ENCODE results near the gene RASA4B.
"Not testable (repeated sequence)": the region's sequence is repeated elsewhere in the genome, so short reads cannot be mapped to it uniquely, and the experiment has no call there.

Gene RASA4B

GRCh38 chr7:102544372-102544771 is 26.8 kb upstream of the RASA4B start:
- H3K4me1 ChIP-seq (ENCODE audit: control insufficient read depth in 2 of 2, insufficient read depth in 1 of 2, low read depth in 1 of 2, low read length in 2 of 2); H4K8ac ChIP-seq (ENCODE audit: low read depth, low read length); H3K9ac ChIP-seq (ENCODE audit: low read depth, low read length, poor library complexity); H3K23ac ChIP-seq (ENCODE audit: low read depth, low read length, poor library complexity); H3K14ac ChIP-seq (ENCODE audit: low read length); H2BK120ac ChIP-seq (ENCODE audit: low read depth, low read length); H3K4ac ChIP-seq (ENCODE audit: low read length); H2BK15ac ChIP-seq (ENCODE audit: low read length); H3K9me3 ChIP-seq (replicated peaks in 1 of 2; ENCODE audit: control insufficient read depth in 2 of 2, insufficient read depth in 1 of 2, low read depth in 1 of 2, low read length in 2 of 2); H3K4me3 ChIP-seq (ENCODE audit: low read length in 2 of 2); H3K79me1 ChIP-seq (ENCODE audit: low read depth, low read length); H3K4me2 ChIP-seq (ENCODE audit: insufficient read depth, low read length, poor library complexity, severe bottlenecking); H4K91ac ChIP-seq (ENCODE audit: low read depth, low read length, poor library complexity); H2BK5ac ChIP-seq (ENCODE audit: low read length); H2BK12ac ChIP-seq (ENCODE audit: low read length); H3K27ac ChIP-seq (replicated peaks; ENCODE audit: low read length); H3K36me3 ChIP-seq (replicated peaks in 1 of 2; ENCODE audit: control insufficient read depth in 2 of 2, insufficient read depth in 2 of 2, low read length in 2 of 2); H2AK5ac ChIP-seq (ENCODE audit: low read depth, low read length); H2AFZ ChIP-seq (ENCODE audit: low read length); H3K18ac ChIP-seq (ENCODE audit: low read length); H3K27me3 ChIP-seq (ENCODE audit: control insufficient read depth in 3 of 3, insufficient read depth in 3 of 3, low read depth in 1 of 3, low read length in 3 of 3); DNase-seq (ENCODE audit: low spot score): not testable (repeated sequence)
- no CpG with 5 or more reads among the region's 1 CpG for WGBS, 2 donors (ENCODE audit: extremely low coverage in 2 of 2, insufficient read length in 2 of 2, insufficient replicate concordance in 1 of 2)

GRCh38 chr7:102543596-102543995 is 26.0 kb upstream of the RASA4B start, which contains the start of gene UPK3BL2:
UPK3BL2 (minus strand) TSS chr7:102543696; CDS start chr7:102543636, 60 bp downstream.
- H3K9me3 ChIP-seq (replicated peaks in 1 of 2; ENCODE audit: control insufficient read depth in 2 of 2, insufficient read depth in 1 of 2, low read depth in 1 of 2, low read length in 2 of 2); H3K36me3 ChIP-seq (replicated peaks in 1 of 2; ENCODE audit: control insufficient read depth in 2 of 2, insufficient read depth in 2 of 2, low read length in 2 of 2); H3K4me3 ChIP-seq (ENCODE audit: low read length in 2 of 2); H2BK5ac ChIP-seq (ENCODE audit: low read length); H4K8ac ChIP-seq (ENCODE audit: low read depth, low read length); H2BK15ac ChIP-seq (ENCODE audit: low read length); H2BK120ac ChIP-seq (ENCODE audit: low read depth, low read length); H3K18ac ChIP-seq (ENCODE audit: low read length); H2AFZ ChIP-seq (ENCODE audit: low read length); H3K9ac ChIP-seq (ENCODE audit: low read depth, low read length, poor library complexity); H2BK12ac ChIP-seq (ENCODE audit: low read length); H3K27ac ChIP-seq (replicated peaks; ENCODE audit: low read length); H3K4ac ChIP-seq (ENCODE audit: low read length); DNase-seq (ENCODE audit: low spot score); H2AK5ac ChIP-seq (ENCODE audit: low read depth, low read length); H3K27me3 ChIP-seq (ENCODE audit: control insufficient read depth in 3 of 3, insufficient read depth in 3 of 3, low read depth in 1 of 3, low read length in 3 of 3); H3K79me1 ChIP-seq (ENCODE audit: low read depth, low read length); H3K23ac ChIP-seq (ENCODE audit: low read depth, low read length, poor library complexity); H3K14ac ChIP-seq (ENCODE audit: low read length); H4K91ac ChIP-seq (ENCODE audit: low read depth, low read length, poor library complexity); H3K4me2 ChIP-seq (ENCODE audit: insufficient read depth, low read length, poor library complexity, severe bottlenecking); H3K4me1 ChIP-seq (ENCODE audit: control insufficient read depth in 2 of 2, insufficient read depth in 1 of 2, low read depth in 1 of 2, low read length in 2 of 2): not testable (repeated sequence)
- no CpG with 5 or more reads among the region's 8 CpGs for WGBS, 2 donors (ENCODE audit: extremely low coverage in 2 of 2, insufficient read length in 2 of 2, insufficient replicate concordance in 1 of 2)

- WGBS, 2 donors (ENCODE audit: extremely low coverage in 2 of 2, insufficient read length in 2 of 2, insufficient replicate concordance in 1 of 2): no CpG with 5 or more reads among the region's 11 CpGs
- not testable (repeated sequence) for DNase-seq (ENCODE audit: low spot score); H2AFZ ChIP-seq (ENCODE audit: low read length); H3K23ac ChIP-seq (ENCODE audit: low read depth, low read length, poor library complexity); H2BK15ac ChIP-seq (ENCODE audit: low read length); H3K27me3 ChIP-seq (ENCODE audit: control insufficient read depth in 3 of 3, insufficient read depth in 3 of 3, low read depth in 1 of 3, low read length in 3 of 3); H3K27ac ChIP-seq (replicated peaks; ENCODE audit: low read length); H3K79me1 ChIP-seq (ENCODE audit: low read depth, low read length); H2AK5ac ChIP-seq (ENCODE audit: low read depth, low read length); H3K4me3 ChIP-seq (ENCODE audit: low read length in 2 of 2); H2BK5ac ChIP-seq (ENCODE audit: low read length); H3K36me3 ChIP-seq (replicated peaks in 1 of 2; ENCODE audit: control insufficient read depth in 2 of 2, insufficient read depth in 2 of 2, low read length in 2 of 2); H3K4me2 ChIP-seq (ENCODE audit: insufficient read depth, low read length, poor library complexity, severe bottlenecking); H2BK120ac ChIP-seq (ENCODE audit: low read depth, low read length); H3K9ac ChIP-seq (ENCODE audit: low read depth, low read length, poor library complexity); H4K91ac ChIP-seq (ENCODE audit: low read depth, low read length, poor library complexity); H3K4ac ChIP-seq (ENCODE audit: low read length); H3K4me1 ChIP-seq (ENCODE audit: control insufficient read depth in 2 of 2, insufficient read depth in 1 of 2, low read depth in 1 of 2, low read length in 2 of 2); H3K18ac ChIP-seq (ENCODE audit: low read length); H4K8ac ChIP-seq (ENCODE audit: low read depth, low read length); H2BK12ac ChIP-seq (ENCODE audit: low read length); H3K9me3 ChIP-seq (replicated peaks in 1 of 2; ENCODE audit: control insufficient read depth in 2 of 2, insufficient read depth in 1 of 2, low read depth in 1 of 2, low read length in 2 of 2); H3K14ac ChIP-seq (ENCODE audit: low read length)
These were observed 25.2 kb upstream of the RASA4B start for GRCh38 chr7:102542771-102543170.

GRCh38 chr7:102542083-102542482 is 24.5 kb upstream of the RASA4B start:
- H3K9ac ChIP-seq (ENCODE audit: low read depth, low read length, poor library complexity); H3K9me3 ChIP-seq (replicated peaks in 1 of 2; ENCODE audit: control insufficient read depth in 2 of 2, insufficient read depth in 1 of 2, low read depth in 1 of 2, low read length in 2 of 2); H2BK15ac ChIP-seq (ENCODE audit: low read length); H2BK12ac ChIP-seq (ENCODE audit: low read length); H3K4me2 ChIP-seq (ENCODE audit: insufficient read depth, low read length, poor library complexity, severe bottlenecking); H3K36me3 ChIP-seq (replicated peaks in 1 of 2; ENCODE audit: control insufficient read depth in 2 of 2, insufficient read depth in 2 of 2, low read length in 2 of 2); H3K18ac ChIP-seq (ENCODE audit: low read length); H4K8ac ChIP-seq (ENCODE audit: low read depth, low read length); H3K14ac ChIP-seq (ENCODE audit: low read length); H3K79me1 ChIP-seq (ENCODE audit: low read depth, low read length); H3K27ac ChIP-seq (replicated peaks; ENCODE audit: low read length); H3K4me1 ChIP-seq (ENCODE audit: control insufficient read depth in 2 of 2, insufficient read depth in 1 of 2, low read depth in 1 of 2, low read length in 2 of 2); H2BK5ac ChIP-seq (ENCODE audit: low read length); H4K91ac ChIP-seq (ENCODE audit: low read depth, low read length, poor library complexity); H2BK120ac ChIP-seq (ENCODE audit: low read depth, low read length); H2AFZ ChIP-seq (ENCODE audit: low read length); H3K27me3 ChIP-seq (ENCODE audit: control insufficient read depth in 3 of 3, insufficient read depth in 3 of 3, low read depth in 1 of 3, low read length in 3 of 3); H3K4ac ChIP-seq (ENCODE audit: low read length); H3K23ac ChIP-seq (ENCODE audit: low read depth, low read length, poor library complexity); DNase-seq (ENCODE audit: low spot score); H3K4me3 ChIP-seq (ENCODE audit: low read length in 2 of 2); H2AK5ac ChIP-seq (ENCODE audit: low read depth, low read length): not testable (repeated sequence)
- no CpG with 5 or more reads among the region's 8 CpGs for WGBS, 2 donors (ENCODE audit: extremely low coverage in 2 of 2, insufficient read length in 2 of 2, insufficient replicate concordance in 1 of 2)
